Raji (cell line): ENCODE results near the gene DDX52.

Experiments used
- POLR2A ChIP-seq: IDR thresholded peaks from 2 replicates; pipeline ENCODE4 v1.6.1; 2011; ENCODE audit warnings: low read depth, low read length, control low read depth; ENCODE audit not compliant: insufficient read depth

The DDX52 gene

GRCh38 chr17:37662353-37662752, 19.1 kb upstream of the DDX52 start:
- TF ChIP-seq POLR2A, result no peak

GRCh38 chr17:37661400-37662014, 18.3 kb upstream of the DDX52 start:
- no peak for TF ChIP-seq POLR2A

- TF ChIP-seq POLR2A, result no peak
These were observed 16.7 kb upstream of the DDX52 start for GRCh38 chr17:37659925-37660324.

GRCh38 chr17:37657202-37657601, 14.0 kb upstream of the DDX52 start:
- TF ChIP-seq POLR2A, result no peak

GRCh38 chr17:37651849-37652248, 8.6 kb upstream of the DDX52 start:
- no peak for TF ChIP-seq POLR2A

GRCh38 chr17:37650419-37651003, 7.3 kb upstream of the DDX52 start:
- TF ChIP-seq POLR2A, result no peak

GRCh38 chr17:37648555-37648954, 5.3 kb upstream of the DDX52 start:
- TF ChIP-seq POLR2A, result no peak

GRCh38 chr17:37647856-37648255, 4.6 kb upstream of the DDX52 start:
- no peak for TF ChIP-seq POLR2A

GRCh38 chr17:37643869-37644268, 623 bp upstream of the DDX52 start:
- TF ChIP-seq POLR2A, result no peak

GRCh38 chr17:37642681-37643080, 565 bp downstream of the DDX52 start:
- no peak for TF ChIP-seq POLR2A

- TF ChIP-seq POLR2A, result no peak
These were observed 3.2 kb downstream of the DDX52 start for GRCh38 chr17:37640015-37640414.

GRCh38 chr17:37637956-37638355, 5.3 kb downstream of the DDX52 start:
- no peak for TF ChIP-seq POLR2A

- TF ChIP-seq POLR2A, result no peak
These were observed 28.4 kb downstream of the DDX52 start for GRCh38 chr17:37614823-37615222.

GRCh38 chr17:37614391-37614790, 28.9 kb downstream of the DDX52 start:
- TF ChIP-seq POLR2A, result no peak

- TF ChIP-seq POLR2A, result no peak
These were observed 32.3 kb downstream of the DDX52 start for GRCh38 chr17:37610971-37611370.

- TF ChIP-seq POLR2A, result peak; percentile 85
These were observed 33.8 kb downstream of the DDX52 start, which contains the start of gene SYNRG for GRCh38 chr17:37609170-37610040. Gene SYNRG (minus strand): TSS chr17:37609418. CDS start chr17:37609355, 63 bp downstream.

- no peak for TF ChIP-seq POLR2A
These were observed 34.7 kb downstream of the DDX52 start for GRCh38 chr17:37608351-37609169.
